HG02763 (cell line): ENCODE measurements around the gene CPNE9.

ENCODE experiments used
- ATAC-seq: cut with Tn5 transposase; IDR thresholded peaks from one replicate; pipeline ENCODE4 v1.9.1; 2021; ENCODE audit warnings: mild to moderate bottlenecking, moderate library complexity; ENCODE audit not compliant: unreplicated experiment

Gene CPNE9

DNA sequence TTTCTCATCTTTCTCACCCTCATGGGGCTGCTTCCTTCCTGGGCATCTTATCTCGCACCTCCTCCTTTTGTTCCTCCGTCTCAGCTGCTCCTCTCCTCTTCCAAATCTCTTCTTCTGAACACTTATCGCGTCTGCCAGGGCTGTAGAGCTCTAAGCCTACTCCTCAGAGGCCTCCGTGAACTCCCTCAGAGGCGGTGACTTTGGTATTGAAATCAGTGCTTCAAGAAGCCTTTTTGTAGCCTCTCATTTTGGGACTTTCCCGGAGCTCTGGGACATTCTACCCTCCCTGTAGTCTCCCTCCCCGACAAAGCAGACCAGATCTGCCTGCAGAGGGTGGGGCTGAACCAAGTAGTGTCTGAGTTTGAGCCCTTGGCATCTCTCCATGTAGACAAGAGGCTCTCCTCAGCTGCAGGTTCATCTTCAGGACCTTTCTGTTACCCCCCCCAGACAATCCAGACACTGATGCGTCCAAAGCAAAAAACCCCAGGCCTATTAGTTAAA, 17.5 kb upstream of the CPNE9 start:
- ATAC-seq: no peak

DNA sequence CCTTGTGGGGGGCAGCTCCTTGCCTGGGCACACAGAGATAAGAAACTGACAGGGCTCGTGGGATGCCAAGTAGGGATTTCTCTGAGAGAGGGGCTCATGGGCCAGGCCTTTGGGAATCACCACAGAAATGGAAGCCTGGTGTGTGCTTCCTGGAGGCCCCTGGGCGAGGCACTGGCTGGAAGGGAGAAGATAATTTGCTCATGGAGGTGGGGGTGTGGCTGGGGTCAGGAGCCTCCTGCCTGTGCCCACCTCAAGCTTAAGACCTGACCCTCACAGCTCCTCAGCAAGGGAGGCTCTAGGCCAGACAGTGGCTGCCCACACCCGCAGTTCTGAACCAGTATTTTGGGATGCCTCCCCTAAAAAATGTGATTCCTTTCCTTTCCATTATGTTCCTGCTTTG, 16.9 kb upstream of the CPNE9 start:
- no peak for ATAC-seq

DNA sequence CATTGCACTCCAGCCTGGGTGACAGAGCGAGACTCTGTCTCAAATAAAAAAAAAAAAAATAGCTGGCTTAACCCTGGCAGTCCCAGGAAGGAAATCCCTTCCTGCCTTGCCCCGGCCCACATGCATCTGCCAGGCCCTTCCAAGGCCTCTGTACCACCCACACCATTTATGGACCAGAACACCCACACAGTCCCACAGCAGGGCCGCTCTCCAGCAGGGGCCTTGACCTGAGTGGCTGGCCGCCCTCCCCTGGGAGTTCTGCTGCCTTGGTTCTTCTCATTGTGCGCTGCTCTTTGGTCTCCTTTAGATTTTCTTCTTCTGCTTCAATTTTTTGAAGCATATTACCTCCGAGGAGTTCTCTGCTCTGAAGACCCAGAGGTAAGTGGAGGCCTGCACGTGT, 16.1 kb upstream of the CPNE9 start:
- no peak for ATAC-seq

DNA sequence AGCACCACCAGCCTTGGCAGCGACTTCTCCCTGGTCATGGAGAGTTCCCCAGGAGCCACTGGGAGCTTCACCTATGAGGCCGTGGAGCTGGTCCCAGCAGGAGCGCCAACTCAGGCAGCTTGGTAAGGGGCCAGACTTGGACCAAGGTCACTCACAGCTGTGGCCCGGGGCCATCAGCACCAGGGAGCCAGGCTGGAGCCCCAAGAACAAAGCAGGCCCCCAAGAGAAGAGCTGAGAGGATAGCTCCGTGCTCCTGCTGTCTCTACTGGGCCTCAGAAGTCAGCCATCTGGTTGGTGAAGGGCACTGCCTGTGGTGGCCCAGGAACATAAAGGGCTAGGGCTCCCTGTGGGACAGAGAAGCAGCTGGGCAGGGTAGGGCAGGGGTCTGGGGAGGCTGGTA, 14.7 kb upstream of the CPNE9 start:
- ATAC-seq: no peak

DNA sequence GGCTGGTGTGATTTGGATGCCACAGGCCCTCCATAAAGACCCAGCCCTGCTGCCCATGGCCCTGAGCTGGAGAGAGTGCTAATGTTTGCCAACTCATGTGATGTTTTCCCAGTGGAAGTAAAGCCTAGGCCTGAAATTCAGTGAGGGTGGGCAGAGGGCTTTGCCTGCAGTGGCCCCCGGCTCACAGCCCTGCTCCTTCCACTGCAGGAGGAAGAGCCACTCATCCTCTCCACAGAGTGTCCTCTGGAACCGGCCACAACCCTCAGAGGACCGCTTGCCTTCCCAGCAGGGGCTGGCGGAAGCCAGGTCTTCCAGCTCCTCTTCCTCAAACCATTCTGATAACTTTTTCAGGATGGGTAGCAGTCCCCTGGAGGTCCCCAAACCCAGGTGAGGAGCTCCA, 13.9 kb upstream of the CPNE9 start:
- no peak for ATAC-seq

DNA sequence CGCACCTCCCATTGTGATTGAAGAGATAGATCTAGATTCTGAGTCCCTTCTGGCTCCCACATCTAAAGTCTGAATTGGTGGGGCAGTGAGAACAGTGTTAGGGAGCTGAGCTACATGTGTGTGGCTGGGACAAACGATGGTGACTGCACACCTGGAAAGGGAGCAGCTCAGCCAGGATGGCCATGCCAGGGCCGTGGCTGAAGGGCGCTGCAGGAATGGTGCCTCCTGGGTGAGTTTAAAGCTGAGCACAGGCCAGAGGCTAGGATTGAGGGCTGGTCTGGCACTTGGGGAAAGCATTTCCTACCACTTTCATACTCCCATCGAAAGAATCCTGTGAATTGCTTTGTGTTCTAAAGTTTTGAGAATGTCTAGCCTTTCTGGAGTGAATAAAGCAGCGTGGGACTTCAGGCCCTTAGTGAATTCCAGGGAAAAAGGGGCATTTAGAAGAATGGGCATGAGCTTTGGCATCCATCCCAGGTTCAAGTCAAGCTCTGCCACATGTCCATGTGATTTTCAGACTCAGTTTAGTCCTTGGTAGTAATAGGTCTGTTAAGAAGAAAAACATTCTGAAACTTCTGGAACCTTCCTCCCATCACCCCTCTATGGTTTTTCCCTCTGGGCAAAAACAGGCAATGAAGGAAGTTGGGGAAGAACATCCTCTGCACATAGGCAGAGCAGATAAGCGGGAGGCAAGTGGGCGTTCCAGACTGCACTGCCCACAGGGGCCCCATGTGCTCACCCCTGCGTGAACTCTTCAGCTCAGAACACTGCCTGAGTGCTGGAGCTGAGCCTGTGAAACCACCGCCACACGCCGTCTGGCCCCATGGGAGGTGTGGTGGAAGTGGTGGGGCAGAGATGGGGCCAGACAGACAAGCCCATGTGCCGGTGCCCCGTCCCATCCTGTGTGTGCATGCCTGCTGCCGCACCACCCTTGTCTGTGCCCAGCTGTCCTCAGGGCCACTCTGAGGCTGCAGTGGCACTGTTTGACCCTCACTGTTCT, 12.9 kb upstream of the CPNE9 start:
- peak; percentile 96 for ATAC-seq

DNA sequence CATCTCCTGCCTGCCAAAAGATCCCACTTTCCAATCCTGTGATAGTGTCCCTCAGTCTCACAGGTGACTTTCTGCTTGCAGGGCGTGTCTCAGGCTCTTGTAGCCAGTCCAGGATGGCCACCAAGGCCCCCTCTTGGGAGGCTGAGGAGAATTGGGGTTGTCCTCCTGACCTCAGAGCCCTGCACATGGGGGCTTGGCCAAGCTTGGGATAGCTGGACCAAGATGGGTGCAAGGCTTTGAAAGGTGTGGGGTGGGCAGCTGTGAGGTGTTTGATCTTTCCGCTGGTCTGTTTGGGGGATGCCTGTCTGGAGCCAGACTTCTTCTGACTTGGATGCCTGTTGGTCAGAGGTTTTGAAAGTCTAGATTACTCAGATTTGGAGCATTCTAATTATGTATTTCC, 12.0 kb upstream of the CPNE9 start:
- ATAC-seq: no peak

DNA sequence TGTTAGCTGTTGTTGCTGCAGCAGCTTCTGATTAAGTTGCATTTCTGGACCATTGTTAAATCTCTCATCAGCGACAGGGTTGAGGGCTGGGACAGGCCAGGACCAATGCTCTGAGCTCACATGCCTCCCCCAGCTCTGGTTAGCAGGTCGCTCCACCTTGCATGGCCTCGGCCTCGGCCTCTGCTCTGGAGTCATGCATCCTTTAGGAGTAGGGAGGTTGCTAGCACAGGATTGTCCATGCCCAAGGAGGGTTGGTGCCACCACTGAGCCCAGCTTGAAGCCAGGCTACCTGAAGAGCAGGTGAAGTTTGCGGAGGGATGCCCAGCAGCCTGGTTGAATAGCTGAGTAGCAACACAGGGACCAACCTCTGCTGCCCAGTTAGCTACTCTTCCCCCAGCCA, 11.2 kb upstream of the CPNE9 start:
- ATAC-seq: no peak

DNA sequence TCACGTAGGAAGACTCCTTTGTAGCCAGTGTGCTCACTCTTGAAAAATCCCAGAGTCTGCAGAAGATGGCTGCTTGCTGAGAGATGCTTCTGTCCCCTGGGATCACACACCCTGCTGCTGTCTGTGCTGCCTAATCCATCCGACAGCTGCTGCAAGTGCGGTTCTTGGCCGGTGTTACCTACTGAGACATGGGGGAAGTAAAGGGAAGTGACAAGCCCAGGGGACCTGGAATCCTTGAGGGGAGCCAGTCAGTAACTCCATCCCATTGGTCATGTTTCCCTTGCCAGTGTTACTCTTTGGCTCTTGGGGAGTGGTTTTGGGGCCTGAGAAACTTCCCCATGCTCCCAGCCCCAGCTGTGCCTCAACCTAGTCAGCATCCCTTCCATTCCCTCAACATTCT, 8.3 kb upstream of the CPNE9 start:
- ATAC-seq: no peak

DNA sequence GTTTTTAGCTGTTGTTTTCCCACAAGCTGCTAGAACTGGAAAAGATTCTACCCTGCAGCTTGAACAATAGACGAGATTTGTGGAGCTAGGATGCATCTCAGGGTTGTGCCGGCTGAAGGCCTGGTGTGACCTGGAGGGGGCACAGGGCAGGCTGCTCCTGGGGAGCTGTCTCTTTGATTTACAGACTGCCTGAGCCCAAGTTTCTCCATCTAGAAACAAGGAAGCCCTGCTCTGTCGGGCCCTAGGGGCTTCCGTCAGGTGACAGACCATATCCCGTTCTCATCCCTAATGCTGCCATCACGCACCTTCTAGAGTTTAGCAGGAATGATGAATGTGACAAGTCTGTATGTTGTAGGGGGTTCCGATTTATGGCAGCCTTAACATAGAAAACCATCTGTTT, 7.9 kb upstream of the CPNE9 start:
- ATAC-seq: no peak

DNA sequence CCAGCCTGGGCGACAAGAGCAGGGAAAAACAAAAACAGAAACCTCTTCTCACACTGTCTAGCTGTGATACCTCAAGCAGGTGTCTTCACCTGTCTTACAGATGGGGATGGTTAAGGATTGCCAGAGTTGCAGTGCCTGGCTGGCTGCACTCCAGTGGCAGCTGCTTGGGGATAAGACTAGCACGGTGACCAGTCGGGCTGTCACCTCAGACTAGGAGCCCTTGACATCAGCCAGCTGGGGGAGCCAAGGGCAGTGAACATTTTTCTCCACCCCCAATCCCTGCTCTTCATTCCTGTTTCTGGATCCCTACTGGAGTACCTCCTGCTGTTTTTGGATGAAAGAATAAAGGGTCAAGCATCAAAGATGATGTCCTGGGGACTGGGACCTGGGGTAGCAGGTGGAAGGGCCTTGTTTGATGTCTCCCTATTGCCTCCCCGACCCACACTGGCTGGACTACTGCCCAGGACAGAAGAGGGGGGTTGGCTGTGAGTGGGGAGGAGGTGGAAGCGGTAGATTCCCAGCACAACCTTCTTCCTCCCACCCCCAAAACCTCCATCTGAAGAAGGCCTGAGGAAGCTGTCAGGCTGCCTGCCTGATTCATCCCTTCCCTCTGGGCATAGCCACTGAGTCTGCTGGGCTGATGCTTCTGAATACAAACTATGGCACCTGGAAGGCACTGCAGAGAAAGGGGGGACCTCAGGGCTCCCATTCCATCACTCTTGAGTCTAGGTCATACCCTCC, 7.0 kb upstream of the CPNE9 start:
- no peak for ATAC-seq

DNA sequence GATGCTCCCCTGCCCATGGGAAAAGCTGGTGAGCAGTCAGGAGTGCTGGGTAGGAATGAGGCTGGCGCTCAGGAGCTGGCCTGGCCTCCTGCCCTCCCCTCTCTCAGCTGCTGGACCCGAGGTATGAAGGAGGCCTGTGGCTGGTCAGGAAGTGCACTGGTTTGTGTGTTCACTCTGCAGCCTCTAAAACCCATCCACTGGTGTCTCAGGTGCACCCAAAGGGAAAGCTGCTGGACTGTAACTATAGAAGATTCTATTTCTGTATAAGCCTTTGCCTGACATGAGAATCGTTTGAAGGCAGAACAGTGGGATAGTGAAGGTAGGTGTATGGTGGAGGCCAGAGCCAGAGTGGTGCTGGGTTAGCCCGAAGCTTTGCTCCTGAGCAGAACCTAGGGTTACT, 5.7 kb upstream of the CPNE9 start:
- no peak for ATAC-seq

DNA sequence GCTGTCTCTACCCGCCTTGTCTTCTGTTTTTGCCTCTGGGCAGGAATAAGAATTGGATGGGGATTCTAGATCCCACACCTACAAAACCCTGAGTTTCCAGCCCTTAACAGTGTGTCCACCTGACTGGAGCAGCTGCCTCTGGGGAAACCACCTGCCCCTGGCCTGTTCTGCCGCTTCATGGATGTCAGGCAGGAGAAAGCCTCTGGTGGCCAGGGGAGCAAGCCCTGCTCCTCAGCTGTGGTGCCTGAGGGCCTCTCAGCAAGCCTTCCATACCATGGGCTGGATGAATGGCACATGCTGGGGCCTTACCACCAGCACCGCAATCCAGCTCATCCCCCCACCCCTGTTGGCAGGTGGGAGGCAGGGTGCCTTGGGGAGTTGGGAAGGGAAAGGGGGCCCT, 5.3 kb upstream of the CPNE9 start:
- ATAC-seq: no peak

DNA sequence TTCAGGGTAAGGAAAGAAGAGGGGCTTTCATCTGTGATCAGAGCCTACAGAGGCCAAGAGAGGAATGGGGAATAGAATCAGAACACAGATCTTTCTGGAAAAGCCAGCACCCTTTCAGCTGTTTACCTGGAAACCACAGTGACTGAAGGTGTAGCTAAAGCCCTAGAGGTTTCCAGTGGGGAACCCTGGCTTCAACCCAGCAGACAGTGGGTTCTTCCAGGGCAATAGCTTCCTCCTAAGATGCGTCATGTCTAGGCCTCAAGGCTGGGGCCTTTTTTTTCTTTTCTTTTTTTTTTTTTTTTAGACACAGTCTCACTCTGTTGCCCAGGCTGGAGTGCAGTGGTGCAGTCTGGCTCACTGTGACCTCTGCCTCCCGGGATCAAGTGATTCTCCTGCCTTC, 3.1 kb upstream of the CPNE9 start:
- no peak for ATAC-seq

DNA sequence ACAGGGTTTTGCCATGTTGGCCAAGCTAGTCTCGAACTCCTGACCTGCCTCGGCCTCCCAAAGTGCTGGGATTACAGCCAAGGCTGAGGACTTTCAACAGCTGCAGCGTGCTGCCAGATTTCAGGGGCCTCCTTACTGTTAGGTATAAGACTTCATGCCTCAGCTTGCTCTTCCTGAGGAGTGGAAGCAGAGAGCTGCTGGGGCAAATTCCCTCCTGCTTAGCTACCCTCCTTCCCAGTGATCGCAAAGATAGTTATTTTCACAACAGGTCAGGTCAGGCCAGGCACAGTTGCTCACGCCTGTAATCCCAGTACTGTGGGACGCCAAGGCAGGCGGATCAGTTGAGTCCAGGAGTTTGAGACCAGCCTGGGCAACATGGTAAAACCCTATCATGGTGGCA, 2.6 kb upstream of the CPNE9 start:
- ATAC-seq: no peak

DNA sequence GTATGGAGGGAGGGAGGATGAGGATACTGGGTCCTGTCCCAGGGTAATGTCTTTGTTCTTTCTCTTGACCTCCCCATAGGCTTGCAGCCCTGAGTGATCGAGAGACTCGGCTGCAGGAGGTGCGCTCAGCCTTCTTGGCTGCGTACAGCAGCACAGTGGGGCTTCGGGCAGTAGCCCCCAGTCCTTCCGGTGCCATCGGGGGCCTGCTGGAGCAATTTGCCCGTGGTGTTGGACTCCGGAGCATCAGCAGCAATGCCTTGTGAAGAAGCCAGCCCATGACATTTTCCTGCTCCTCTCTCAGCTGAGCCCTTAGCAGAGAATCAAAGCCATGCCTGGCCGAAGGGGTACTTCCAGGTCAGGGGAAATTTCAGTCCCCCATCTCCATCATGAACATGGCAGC, 1.9 kb upstream of the CPNE9 start:
- ATAC-seq: no peak

DNA sequence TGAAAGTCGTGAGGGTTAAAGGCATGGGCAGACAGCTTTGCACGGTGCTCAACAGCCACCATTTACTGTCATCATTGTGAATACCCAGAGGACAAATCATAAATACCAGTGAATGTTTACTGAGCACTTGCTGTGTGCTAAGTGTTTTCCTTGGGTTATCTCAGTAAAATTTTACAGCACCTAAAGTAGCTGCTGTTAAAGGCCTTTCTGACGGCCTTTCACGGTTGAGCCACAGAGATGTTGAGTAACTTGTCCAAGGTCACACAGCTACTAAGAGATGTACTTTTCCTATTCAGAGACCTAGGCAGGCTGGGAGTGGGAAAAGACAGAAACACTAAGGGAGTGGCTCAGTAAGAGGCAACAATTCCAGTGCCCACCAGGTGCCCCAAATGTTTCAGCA, 393 bp upstream of the CPNE9 start:
- ATAC-seq: no peak

DNA sequence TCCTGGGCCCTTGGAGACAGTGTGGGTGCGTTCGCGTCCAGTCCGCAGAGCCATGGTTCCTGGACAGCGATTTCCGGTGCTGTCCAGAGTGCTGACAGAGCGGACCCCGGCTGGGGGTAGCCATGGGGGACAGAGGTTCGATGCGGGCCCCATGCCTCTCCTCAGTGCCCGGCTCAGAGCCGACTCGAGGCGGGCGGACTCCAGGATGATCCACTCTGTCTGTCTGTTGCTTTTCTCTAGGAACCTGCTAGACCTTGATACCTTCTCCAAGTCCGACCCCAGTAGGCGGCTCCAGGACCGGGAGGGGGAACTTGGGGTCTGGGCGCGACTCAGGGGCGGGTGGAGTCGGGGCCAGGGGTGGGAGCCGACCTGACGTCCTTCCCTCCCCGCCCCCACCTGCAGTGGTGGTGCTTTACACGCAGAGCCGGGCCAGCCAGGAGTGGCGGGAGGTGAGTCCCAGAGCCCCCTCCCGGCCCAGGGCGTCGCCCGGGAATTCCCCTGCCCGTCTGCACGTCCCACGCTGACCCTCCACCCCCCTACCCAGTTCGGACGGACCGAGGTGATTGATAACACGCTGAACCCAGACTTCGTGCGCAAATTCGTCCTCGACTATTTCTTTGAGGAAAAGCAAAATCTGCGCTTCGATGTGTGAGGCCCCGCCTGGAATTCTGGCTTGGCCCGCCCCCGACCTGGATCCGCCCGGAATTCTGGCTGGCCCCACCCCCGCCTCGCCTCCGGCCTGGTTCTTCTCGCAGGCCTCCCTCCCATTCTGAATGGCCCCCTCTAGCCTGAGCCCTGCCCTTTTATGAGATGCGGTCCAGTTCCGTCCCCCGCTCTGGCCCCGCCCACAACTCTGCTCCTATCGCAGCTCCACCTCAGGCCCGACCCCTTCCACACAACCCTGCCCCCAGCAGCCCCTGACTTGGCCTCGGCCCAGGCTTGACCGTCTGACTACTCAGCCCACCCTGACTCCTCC, 1.0 kb downstream of the CPNE9 start:
- no peak for ATAC-seq

DNA sequence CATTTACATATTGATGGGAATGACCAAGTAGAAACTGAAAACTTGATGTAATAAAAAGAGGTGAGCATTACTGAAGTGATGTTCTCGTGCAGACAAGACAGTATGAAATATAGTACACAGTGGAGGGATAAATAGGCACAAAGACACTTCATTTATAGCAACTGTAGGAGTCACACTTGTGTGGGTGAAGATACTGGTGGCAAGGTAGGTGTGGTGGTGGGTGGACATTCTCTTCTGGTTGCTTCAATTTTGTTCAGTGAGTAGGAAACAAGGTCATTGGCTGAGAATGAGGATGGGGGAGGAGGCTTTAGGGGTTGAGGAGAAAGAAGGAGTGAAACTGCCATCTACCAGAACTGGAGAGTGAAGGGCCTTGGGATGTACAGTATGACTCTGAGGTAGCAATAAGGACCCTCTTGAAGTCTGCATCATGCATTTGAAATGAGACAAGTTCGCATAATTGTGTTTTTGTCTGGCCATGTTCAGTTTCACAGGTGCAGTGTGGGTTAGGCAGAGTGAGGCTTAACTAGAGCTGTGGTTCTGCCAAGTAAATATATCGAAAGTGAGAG, 6.6 kb downstream of the CPNE9 start:
- ATAC-seq: no peak

DNA sequence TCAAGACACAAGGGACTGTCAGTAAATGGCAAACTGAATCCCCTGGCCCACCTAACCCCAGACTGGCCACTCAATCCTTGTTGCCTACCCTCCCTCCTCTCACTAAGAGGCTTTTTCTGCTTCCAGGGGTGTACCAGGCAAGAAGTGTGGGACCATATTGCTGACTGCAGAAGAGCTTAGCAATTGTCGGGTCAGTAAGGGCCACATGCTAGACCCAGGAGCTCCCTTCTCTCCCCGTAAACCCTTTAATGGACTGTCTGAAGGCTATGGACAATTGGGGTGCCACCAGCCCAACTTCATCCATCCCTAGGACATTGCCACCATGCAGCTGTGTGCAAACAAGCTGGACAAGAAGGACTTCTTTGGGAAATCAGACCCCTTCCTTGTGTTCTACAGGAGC, 8.8 kb downstream of the CPNE9 start:
- ATAC-seq: no peak

DNA sequence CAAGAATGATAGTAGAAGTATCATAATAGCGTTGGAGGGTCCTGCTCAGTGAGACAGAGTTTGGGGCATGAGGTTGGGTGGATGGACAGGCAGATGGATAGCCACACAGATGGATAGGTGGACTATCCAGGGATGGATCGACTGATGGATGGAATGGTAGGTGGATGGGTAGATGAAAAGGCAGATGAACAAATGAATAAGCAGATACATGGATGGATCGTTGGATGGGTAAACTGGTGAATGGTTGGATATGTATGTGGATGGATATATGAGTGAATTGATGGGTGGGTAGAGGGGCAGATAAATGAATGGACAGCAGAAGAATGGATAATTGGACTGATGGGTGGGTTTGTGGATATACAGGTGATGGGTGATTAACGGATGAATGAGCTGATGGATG, 9.5 kb downstream of the CPNE9 start:
- ATAC-seq: no peak
